ENCODE data around the gene NRCAM. TPM values are rescaled to one million over a fixed set of nuclear protein-coding genes. Genes with fewer than 3 reads are reported as not detected.

NRCAM gene
- total RNA-seq, 1 donor from 2014 or later, result 60.4 TPM

- no peak for DNase-seq (ENCODE audit: low read depth)
Observed at GRCh38 chr7:108165723-108166122, 290.5 kb downstream of the NRCAM start.

- no peak for DNase-seq (ENCODE audit: low read depth)
Observed at GRCh38 chr7:108164946-108165345, 291.3 kb downstream of the NRCAM start.

- DNase-seq (ENCODE audit: low read depth), result no peak
Observed at GRCh38 chr7:108164342-108164741, 291.9 kb downstream of the NRCAM start.

- DNase-seq (ENCODE audit: low read depth), result no peak
Observed at GRCh38 chr7:108158776-108159175, 297.5 kb downstream of the NRCAM start.

GRCh38 chr7:108157606-108158335, 298.5 kb downstream of the NRCAM start:
- DNase-seq (ENCODE audit: low read depth), result no peak

GRCh38 chr7:108156897-108157605, 299.2 kb downstream of the NRCAM start:
- no peak for DNase-seq (ENCODE audit: low read depth)

- DNase-seq (ENCODE audit: low read depth), result no peak
Observed at GRCh38 chr7:108152198-108152597, 304.0 kb downstream of the NRCAM start.

GRCh38 chr7:108149908-108150307, 306.3 kb downstream of the NRCAM start:
- DNase-seq (ENCODE audit: low read depth), result no peak

- DNase-seq (ENCODE audit: low read depth), result no peak
Observed at GRCh38 chr7:108149119-108149518, 307.1 kb downstream of the NRCAM start.

- no peak for DNase-seq (ENCODE audit: low read depth)
Observed at GRCh38 chr7:108147031-108147563, 309.1 kb downstream of the NRCAM start.

- peak; percentile 90 for DNase-seq (ENCODE audit: low read depth)
Observed at GRCh38 chr7:108146070-108146842, 310.0 kb downstream of the NRCAM start.

GRCh38 chr7:108145401-108145800, 310.8 kb downstream of the NRCAM start:
- DNase-seq (ENCODE audit: low read depth), result no peak

- DNase-seq (ENCODE audit: low read depth), result no peak
Observed at GRCh38 chr7:108144931-108145330, 311.3 kb downstream of the NRCAM start.

GRCh38 chr7:108143658-108144420, 312.4 kb downstream of the NRCAM start:
- no peak for DNase-seq (ENCODE audit: low read depth)

- no peak for DNase-seq (ENCODE audit: low read depth)
Observed at GRCh38 chr7:108142675-108143259, 313.5 kb downstream of the NRCAM start.

GRCh38 chr7:108142180-108142579, 314.1 kb downstream of the NRCAM start:
- DNase-seq (ENCODE audit: low read depth), result no peak

- no peak for DNase-seq (ENCODE audit: low read depth)
Observed at GRCh38 chr7:108140671-108141070, 315.6 kb downstream of the NRCAM start.

- DNase-seq (ENCODE audit: low read depth), result peak; percentile 56
Observed at GRCh38 chr7:108138911-108139310, 317.3 kb downstream of the NRCAM start.

GRCh38 chr7:108137993-108138392, 318.2 kb downstream of the NRCAM start:
- no peak for DNase-seq (ENCODE audit: low read depth)

- DNase-seq (ENCODE audit: low read depth), result no peak
Observed at GRCh38 chr7:108137040-108137439, 319.2 kb downstream of the NRCAM start.

Data from myocyte (in vitro differentiated cells).